ENCODE measurements around the gene DNAJC18. TPM values are rescaled to one million over a fixed set of nuclear protein-coding genes. Genes with fewer than 3 reads are reported as not detected.
A peak's percentile ranks its signal among the peaks of the same experiment; 100 is the strongest.

Gene DNAJC18
- total and polyA plus RNA-seq, 2 of the 8 experiments (the other 6 are each of a cell fraction or from before 2014, with no cell fraction given): 7.8 to 29.2 TPM

- H3K36me3 ChIP-seq (ENCODE audit: control insufficient read depth in 2 of 4, insufficient read depth in 4 of 4, low read length in 3 of 4): peaks cover 5 to 23% (median 8%) of the 10 kb centered on the region in 4 experiments; a peak in 5 of 8 replicates
- no peaks in the 10 kb centered on the region for H3K27me3 ChIP-seq (replicated peaks in 1 of 4; ENCODE audit: control insufficient read depth in 3 of 4, extremely low read depth in 1 of 4, insufficient read depth in 3 of 4, low read length in 3 of 4)
- no peak overlapping the region for H2BK20ac ChIP-seq (ENCODE audit: low read length)
- 0 out of 8 replicates have a peak overlapping the region, but pooled peaks of 1 of the 4 experiments have one; percentile 2 for H3K4me3 ChIP-seq (ENCODE audit: extremely low read depth in 1 of 4, insufficient read depth in 2 of 4, low read depth in 3 of 4, low read length in 4 of 4)
- no peak overlapping the region for H2BK12ac ChIP-seq (ENCODE audit: low read depth, low read length)
- no peak for FAIRE-seq
- H4K20me1 ChIP-seq (replicated peaks in 1 of 2; ENCODE audit: control insufficient read depth in 1 of 2, insufficient read depth in 2 of 2, low read length in 2 of 2): no peaks in the 10 kb centered on the region
- POLR2A ChIA-PET (ENCODE audit: partially characterized antibody): interaction anchor here (0.8 to 1.7 kb wide), 8 partner anchors 9 to 126 kb away, joined by 3 to 6 read pairs (median 4); partner anchors contain the start of genes MATR3 and PAIP2
- no peak overlapping the region for H3K18ac ChIP-seq (ENCODE audit: extremely low read depth, low read length)
- H4K8ac ChIP-seq (ENCODE audit: extremely low read depth, insufficient read depth, low read length): no peak overlapping the region
- H3K79me1 ChIP-seq (ENCODE audit: low read depth, low read length): no peaks in the 10 kb centered on the region
- no peaks in the 10 kb centered on the region for H3K23me2 ChIP-seq (ENCODE audit: low read depth, low read length)
- H3K27ac ChIP-seq (ENCODE audit: low read depth, low read length): no peak overlapping the region
- H3K23ac ChIP-seq (ENCODE audit: insufficient read length): no peak overlapping the region
- no peak overlapping the region for H3K56ac ChIP-seq (replicated peaks; ENCODE audit: insufficient read length, low read depth, low read length)
- H3K9ac ChIP-seq (replicated peaks in 1 of 4; ENCODE audit: extremely low read depth in 1 of 4, low read depth in 3 of 4, low read length in 3 of 4): no peak overlapping the region
- no peak overlapping the region; a peak in 1 of 4 replicates for H3K4me2 ChIP-seq (ENCODE audit: insufficient read depth in 1 of 2, low read depth in 2 of 2, low read length in 2 of 2)
- no peak overlapping the region for H2BK5ac ChIP-seq (ENCODE audit: low read depth, low read length)
- no peak overlapping the region for H2BK120ac ChIP-seq (replicated peaks; ENCODE audit: low read depth, low read length)
- H4K5ac ChIP-seq (ENCODE audit: insufficient read length, low read depth, low read length): no peak overlapping the region
- no peak for DNase-seq (ENCODE audit: low read depth in 1 of 2, low spot score in 2 of 2)
- 89% methylated on average over 9 of the region's 9 CpGs; no CpG with 5 or more reads in 1 of the 2 experiments for WGBS, 2 experiments (ENCODE audit: extremely low coverage in 1 of 2, insufficient coverage in 1 of 2, insufficient read length in 1 of 2, insufficient replicate concordance in 2 of 2, low coverage in 1 of 2, low lambda C conversion rate in 2 of 2, missing lambda C conversion rate in 1 of 2)
- CTCF ChIA-PET (ENCODE audit: partially characterized antibody): interaction anchor here (0.8 to 9.9 kb wide), 25 partner anchors 9 to 964 kb away, joined by 3 to 319 read pairs (median 4); partner anchors contain the start of genes DNAJC18, PROB1, SPATA24 and STING1
- no peak overlapping the region for H2BK15ac ChIP-seq (ENCODE audit: low read length)
- H3K9me3 ChIP-seq (ENCODE audit: insufficient read depth in 2 of 2, low read depth in 1 of 2, low read length in 1 of 2): no peaks in the 10 kb centered on the region
- H3K14ac ChIP-seq (ENCODE audit: insufficient read length): no peak overlapping the region
- no peak overlapping the region for H2AFZ ChIP-seq (ENCODE audit: low read length)
- no peak overlapping the region for H2AK5ac ChIP-seq (ENCODE audit: low read depth, low read length)
- H3K79me2 ChIP-seq (ENCODE audit: control insufficient read depth in 1 of 2, insufficient read depth in 2 of 2, low read length in 2 of 2): no peaks in the 10 kb centered on the region
- no peak overlapping the region for H4K91ac ChIP-seq (replicated peaks; ENCODE audit: insufficient read length, low read length)
- H3K4ac ChIP-seq (replicated peaks; ENCODE audit: insufficient read length, low read depth, low read length): no peak overlapping the region
- peaks cover 4 to 9% (median 6%) of the 10 kb centered on the region in 4 experiments; a peak in 4 of 7 replicates for H3K4me1 ChIP-seq (replicated peaks in 1 of 4; ENCODE audit: control insufficient read depth in 3 of 4, insufficient read depth in 4 of 4, low read length in 3 of 4)
- TF ChIP-seq SP2 (IDR thresholded peaks at IDR 0.05; ENCODE audit: low read length) (no peak), RFX5 (IDR thresholded peaks at IDR 0.05; ENCODE audit: borderline replicate concordance, low read depth, low read length) (no peak), E2F6 (IDR thresholded peaks at IDR 0.05) (no peak), KDM1A (IDR thresholded peaks at IDR 0.05; ENCODE audit: borderline replicate concordance, low read length) (no peak), ASH2L (IDR thresholded peaks at IDR 0.05; ENCODE audit: low read length) (no peak), USF2 (IDR thresholded peaks at IDR 0.05; ENCODE audit: low read length) (no peak), SIRT6 (IDR thresholded peaks at IDR 0.05; ENCODE audit: low read length) (no peak), KDM4A (IDR thresholded peaks at IDR 0.05; ENCODE audit: low read depth, low read length, severe bottlenecking) (no peak), SAP30 (IDR thresholded peaks at IDR 0.05; ENCODE audit: insufficient read depth, insufficient replicate concordance, low read length) (no peak)
Measured at GRCh38 chr5:139419226-139420192, 19.8 kb downstream of the DNAJC18 start.
